ENCODE results near the gene UNC13A.

DNA sequence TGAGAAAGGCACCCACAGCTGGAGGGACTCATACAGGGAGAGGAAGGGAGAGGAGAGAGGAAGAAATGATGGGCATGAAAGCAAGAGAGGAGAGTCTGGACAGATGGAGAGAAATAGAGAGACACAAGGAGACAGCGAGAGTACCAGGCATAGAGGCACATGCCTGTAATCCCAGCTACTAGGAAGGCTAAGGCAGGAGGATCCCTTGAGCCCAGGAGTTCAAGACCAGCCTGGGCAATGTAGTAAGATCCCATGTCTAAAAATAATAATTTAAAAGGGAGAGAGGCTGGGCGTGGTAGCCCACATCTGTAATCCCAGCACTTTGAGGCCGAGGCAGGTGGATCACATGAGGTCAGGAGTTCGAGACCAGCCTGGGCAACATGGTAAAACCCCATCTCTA is 9.3 kb downstream of the UNC13A start:
- TF ChIP-seq, protein P1, sequence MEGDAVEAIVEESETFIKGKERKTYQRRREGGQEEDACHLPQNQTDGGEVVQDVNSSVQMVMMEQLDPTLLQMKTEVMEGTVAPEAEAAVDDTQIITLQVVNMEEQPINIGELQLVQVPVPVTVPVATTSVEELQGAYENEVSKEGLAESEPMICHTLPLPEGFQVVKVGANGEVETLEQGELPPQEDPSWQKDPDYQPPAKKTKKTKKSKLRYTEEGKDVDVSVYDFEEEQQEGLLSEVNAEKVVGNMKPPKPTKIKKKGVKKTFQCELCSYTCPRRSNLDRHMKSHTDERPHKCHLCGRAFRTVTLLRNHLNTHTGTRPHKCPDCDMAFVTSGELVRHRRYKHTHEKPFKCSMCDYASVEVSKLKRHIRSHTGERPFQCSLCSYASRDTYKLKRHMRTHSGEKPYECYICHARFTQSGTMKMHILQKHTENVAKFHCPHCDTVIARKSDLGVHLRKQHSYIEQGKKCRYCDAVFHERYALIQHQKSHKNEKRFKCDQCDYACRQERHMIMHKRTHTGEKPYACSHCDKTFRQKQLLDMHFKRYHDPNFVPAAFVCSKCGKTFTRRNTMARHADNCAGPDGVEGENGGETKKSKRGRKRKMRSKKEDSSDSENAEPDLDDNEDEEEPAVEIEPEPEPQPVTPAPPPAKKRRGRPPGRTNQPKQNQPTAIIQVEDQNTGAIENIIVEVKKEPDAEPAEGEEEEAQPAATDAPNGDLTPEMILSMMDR (IDR thresholded peaks at IDR 0.05; ENCODE audit: poor library complexity, severe bottlenecking) = no peak
- TF ChIP-seq TAF1 (IDR thresholded peaks at IDR 0.05; ENCODE audit: low read depth) = no peak
- no peak for TF ChIP-seq POLR2AphosphoS5 (IDR thresholded peaks at IDR 0.05)
- no peak for TF ChIP-seq MXI1 (conservative IDR thresholded peaks at IDR 0.05; ENCODE audit: poor library complexity, severe bottlenecking)

Measured in neural cell (in vitro differentiated cells).